H9 (cell line): ENCODE data around the gene CEP41. TPM values are rescaled to one million over a fixed set of nuclear protein-coding genes. Genes with fewer than 3 reads are reported as not detected.

ENCODE experiments used
- DNase-seq: peaks from one replicate; pipeline ENCODE4 v3.0.0-alpha.2; 2017
- H2AFZ ChIP-seq: one replicate; pipeline ENCODE4 v1.6.1; 2013; ENCODE audit warnings: mild to moderate bottlenecking, low read length, control low read depth, moderate library complexity
- H2AK5ac ChIP-seq: 2 replicates; pipeline ENCODE4 v1.6.1; 2013; ENCODE audit warnings: low read length, control low read depth, mixed read lengths; ENCODE audit not compliant: insufficient read length
- H2BK120ac ChIP-seq: one replicate; pipeline ENCODE4 v1.6.1; 2013; ENCODE audit warnings: low read depth, mild to moderate bottlenecking, low read length, control low read depth, inconsistent platforms; ENCODE audit not compliant: poor library complexity, severe bottlenecking
- H2BK12ac ChIP-seq: 2 replicates; pipeline ENCODE4 v1.6.1; 2013; ENCODE audit warnings: low read length, control low read depth, mixed read lengths, low read depth; ENCODE audit not compliant: insufficient read length
- H2BK15ac ChIP-seq: 2 replicates; pipeline ENCODE4 v1.6.1; 2013; ENCODE audit warnings: low read depth, low read length, control low read depth
- H2BK20ac ChIP-seq: one replicate; pipeline ENCODE4 v1.6.1; 2013; ENCODE audit warnings: low read depth, mild to moderate bottlenecking, low read length, control low read depth, inconsistent platforms; ENCODE audit not compliant: poor library complexity, severe bottlenecking
- H2BK5ac ChIP-seq: 2 replicates; pipeline ENCODE4 v1.6.1; 2013; ENCODE audit warnings: low read length, control low read depth, mixed read lengths; ENCODE audit not compliant: insufficient read length
- H3K14ac ChIP-seq: 2 replicates; pipeline ENCODE4 v1.6.1; 2013; ENCODE audit warnings: low read length, control low read depth; ENCODE audit not compliant: insufficient read depth
- H3K18ac ChIP-seq: 2 replicates; pipeline ENCODE4 v1.6.1; 2013; ENCODE audit warnings: low read depth, mild to moderate bottlenecking, mixed read lengths, low read length, control low read depth; ENCODE audit not compliant: insufficient read length
- H3K23ac ChIP-seq: 2 replicates; pipeline ENCODE4 v1.6.1; 2013; ENCODE audit warnings: low read length, control low read depth, mixed read lengths, low read depth; ENCODE audit not compliant: insufficient read length
- H3K23me2 ChIP-seq: 2 replicates; pipeline ENCODE4 v1.6.1; 2013; ENCODE audit warnings: low read depth, mild to moderate bottlenecking, mixed read lengths, low read length, control low read depth; ENCODE audit not compliant: insufficient read length, poor library complexity, severe bottlenecking
- H3K27ac ChIP-seq: 2 replicates; pipeline ENCODE4 v1.5.1; 2013; ENCODE audit warnings: low read length, control low read depth, mixed read lengths, low read depth; ENCODE audit not compliant: insufficient read length
- H3K27me3 ChIP-seq: 2 replicates; pipeline ENCODE4 v1.6.1; 2013; ENCODE audit warnings: low read length, control low read depth, inconsistent platforms; ENCODE audit not compliant: insufficient read depth
- H3K4ac ChIP-seq: 2 replicates; pipeline ENCODE4 v1.6.1; 2013; ENCODE audit warnings: low read depth, mild to moderate bottlenecking, control low read depth, inconsistent platforms, low read length, moderate library complexity
- H3K4me1 ChIP-seq: 2 replicates; pipeline ENCODE4 v1.6.1; 2013; ENCODE audit warnings: low read length, control low read depth, inconsistent platforms; ENCODE audit not compliant: insufficient read depth
- H3K4me2 ChIP-seq: 2 replicates; pipeline ENCODE4 v1.6.1; 2013; ENCODE audit warnings: low read length, control low read depth, mixed read lengths; ENCODE audit not compliant: insufficient read length, insufficient read depth
- H3K56ac ChIP-seq: 2 replicates; pipeline ENCODE4 v1.6.1; 2013; ENCODE audit warnings: low read depth, mild to moderate bottlenecking, mixed read lengths, low read length, control low read depth; ENCODE audit not compliant: insufficient read length
- H3K79me1 ChIP-seq: 2 replicates; pipeline ENCODE4 v1.6.1; 2013; ENCODE audit warnings: low read depth, mild to moderate bottlenecking, moderate library complexity, low read length, control low read depth, inconsistent platforms; ENCODE audit not compliant: insufficient read depth, poor library complexity, severe bottlenecking
- H3K79me2 ChIP-seq: 2 replicates; pipeline ENCODE4 v1.6.1; 2013; ENCODE audit warnings: low read length, control low read depth, inconsistent platforms; ENCODE audit not compliant: insufficient read depth
- H3K9ac ChIP-seq: 2 replicates; pipeline ENCODE4 v1.6.1; 2013; ENCODE audit warnings: low read length, control low read depth, mixed read lengths; ENCODE audit not compliant: insufficient read length; ENCODE audit errors: extremely low read depth
- H3K9me3 ChIP-seq: one replicate; pipeline ENCODE4 v1.6.1; 2013; ENCODE audit warnings: low read depth, low read length, inconsistent platforms; ENCODE audit not compliant: control insufficient read depth
- H3T11ph ChIP-seq: one replicate; pipeline ENCODE4 v1.6.1; 2013; ENCODE audit warnings: mild to moderate bottlenecking, low read length, control low read depth, inconsistent platforms
- H4K20me1 ChIP-seq: one replicate; pipeline ENCODE4 v1.6.1; 2013; ENCODE audit not compliant: control insufficient read depth, insufficient read length, insufficient read depth
- H4K5ac ChIP-seq: 2 replicates; pipeline ENCODE4 v1.6.1; 2013; ENCODE audit warnings: low read depth, mild to moderate bottlenecking, mixed read lengths, low read length, control low read depth; ENCODE audit not compliant: insufficient read length
- H4K8ac ChIP-seq: replicated peaks from 2 replicates; pipeline ENCODE4 v1.6.1; 2013; ENCODE audit warnings: low read length, control low read depth, mixed read lengths, low read depth; ENCODE audit not compliant: insufficient read length
- H4K91ac ChIP-seq: 2 replicates; pipeline ENCODE4 v1.6.1; 2013; ENCODE audit warnings: low read depth, mild to moderate bottlenecking, moderate library complexity, mixed read lengths, low read length, control low read depth; ENCODE audit not compliant: insufficient read length
- H3K27ac Mint-ChIP-seq, 3 experiments: 2 replicates in 2 of 3; 3 replicates in 1 of 3; pipeline ENCODE4 v1.8.0; 2020 to 2021; ENCODE audit warnings: mixed read lengths in 3 of 3, mild to moderate bottlenecking in 1 of 3, moderate library complexity in 1 of 3
- H3K27me3 Mint-ChIP-seq: 2 replicates; pipeline ENCODE4 v1.8.0; 2021; ENCODE audit warnings: low read depth, mild to moderate bottlenecking, moderate library complexity, mixed read lengths
- H3K36me3 Mint-ChIP-seq, 3 experiments: 2 replicates in 2 of 3; 3 replicates in 1 of 3; pipeline ENCODE4 v1.8.0; 2020 to 2021; ENCODE audit warnings: low read depth in 3 of 3, mixed read lengths in 3 of 3; ENCODE audit not compliant: insufficient read depth in 1 of 3
- H3K4me1 Mint-ChIP-seq, 2 experiments: 2 replicates each; pipeline ENCODE4 v1.8.0; 2020; ENCODE audit warnings: mixed read lengths in 2 of 2
- H3K4me3 Mint-ChIP-seq, 2 experiments: 2 replicates in 1 of 2; 3 replicates in 1 of 2; pipeline ENCODE4 v1.8.0; 2020 to 2021; ENCODE audit warnings: mild to moderate bottlenecking in 2 of 2, mixed read lengths in 2 of 2, moderate library complexity in 1 of 2
- H3K9me3 Mint-ChIP-seq, 2 experiments: 2 replicates in 1 of 2; 3 replicates in 1 of 2; pipeline ENCODE4 v1.8.0; 2020; ENCODE audit warnings: mild to moderate bottlenecking in 2 of 2, mixed read lengths in 2 of 2, moderate library complexity in 1 of 2
- WGBS: extraction: QIAGEN DNeasy Blood & Tissue Kit; methylation state at CpG from one replicate; pipeline ENCODE4 v1.1.7; 2013; ENCODE audit warnings: missing lambda C conversion rate, low lambda C conversion rate, mixed read lengths; ENCODE audit not compliant: insufficient read length; ENCODE audit errors: extremely low coverage; 5-methylcytosine and 5-hydroxymethylcytosine counted together
- total RNA-seq: library from RNA; stranded (reverse); gene quantifications from 2 replicates; pipeline ENCODE4 v1.2.1, GENCODE V29; 2021
- TF ChIP-seq, protein P1 (sequence below): fragments of 200-600 bp; sonication (generic); conservative IDR thresholded peaks from 3 replicates; pipeline ENCODE4 v1.8.0; 2021; ENCODE audit warnings: antibody characterized with exemption, mild to moderate bottlenecking

CEP41 gene
- total RNA-seq, 1 experiment from 2014 or later: 9.7 TPM

DNA sequence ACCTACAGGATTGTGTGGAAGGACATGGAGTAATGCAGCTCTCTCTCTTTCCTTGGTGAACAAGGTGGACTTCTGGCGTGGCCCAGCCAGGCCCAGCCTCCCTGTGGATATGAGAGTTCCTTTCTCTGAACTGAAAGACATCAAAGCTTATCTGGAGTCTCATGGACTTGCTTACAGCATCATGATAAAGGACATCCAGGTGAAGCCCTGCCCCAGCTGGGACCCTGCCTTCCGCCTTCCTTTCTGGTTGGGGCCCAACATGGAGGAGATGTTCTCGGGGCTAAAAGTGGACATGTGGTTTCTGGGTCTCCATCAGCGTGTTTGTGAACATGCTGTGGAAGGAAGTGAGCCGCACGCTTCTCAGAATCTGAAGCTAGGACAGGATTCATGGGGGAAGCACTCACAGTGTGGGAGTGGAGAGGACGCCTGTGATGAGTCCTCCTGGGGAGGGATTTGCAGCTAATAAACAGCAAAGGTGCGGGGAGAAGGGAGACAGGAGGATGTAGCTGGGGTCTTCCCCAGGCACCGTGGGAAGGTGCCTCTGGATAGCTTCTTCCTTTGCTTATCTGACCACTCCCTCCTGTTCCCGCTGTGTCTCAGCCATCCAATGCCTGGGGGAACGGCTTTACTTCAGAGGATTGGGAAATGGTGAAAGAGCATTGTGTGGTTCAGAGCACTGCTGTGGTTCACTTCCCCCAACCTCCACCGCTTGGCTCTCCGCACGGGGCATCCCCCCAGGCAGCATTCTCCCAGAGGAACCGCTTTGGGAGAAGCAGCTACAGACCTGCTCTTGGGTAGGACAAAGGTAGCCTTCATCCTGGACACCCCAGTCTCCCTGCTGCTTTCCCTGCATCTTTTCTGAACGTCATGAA, 90.7 kb downstream of the CEP41 start:
- Histone ChIP-seq H3K18ac (no peak overlapping the region), H3K56ac (no peak overlapping the region), H4K91ac (no peak overlapping the region), H3K4me1 (peaks cover 7% of the 10 kb centered on the region), H2BK120ac (no peak overlapping the region), H2BK12ac (no peak overlapping the region), H3K27ac (no peak overlapping the region), H3K79me2 (no peaks in the 10 kb centered on the region), H2AFZ (no peak overlapping the region), H3K9me3 (no peaks in the 10 kb centered on the region), H4K8ac (no peak overlapping the region), H3K9ac (no peak overlapping the region), H4K5ac (no peak overlapping the region), H2BK15ac (no peak overlapping the region), H3K14ac (no peak overlapping the region), H3K27me3 (no peaks in the 10 kb centered on the region), H3K4me2 (no peak overlapping the region), H3T11ph (no peak overlapping the region), H2AK5ac (no peak overlapping the region), H3K4ac (no peak overlapping the region), H2BK5ac (no peak overlapping the region), H3K23me2 (no peaks in the 10 kb centered on the region), H3K79me1 (no peaks in the 10 kb centered on the region), H4K20me1 (no peaks in the 10 kb centered on the region), H2BK20ac (no peak overlapping the region), H3K23ac (no peak overlapping the region)
- H3K36me3 Mint-ChIP-seq: no peaks in the 10 kb centered on the region
- H3K9me3 Mint-ChIP-seq: no peaks in the 10 kb centered on the region
- no peak overlapping the region; a peak in 1 of 5 replicates for H3K4me3 Mint-ChIP-seq
- H3K27ac Mint-ChIP-seq: no peak overlapping the region; a peak in 1 of 7 replicates
- no peak for DNase-seq
- TF ChIP-seq, protein P1, sequence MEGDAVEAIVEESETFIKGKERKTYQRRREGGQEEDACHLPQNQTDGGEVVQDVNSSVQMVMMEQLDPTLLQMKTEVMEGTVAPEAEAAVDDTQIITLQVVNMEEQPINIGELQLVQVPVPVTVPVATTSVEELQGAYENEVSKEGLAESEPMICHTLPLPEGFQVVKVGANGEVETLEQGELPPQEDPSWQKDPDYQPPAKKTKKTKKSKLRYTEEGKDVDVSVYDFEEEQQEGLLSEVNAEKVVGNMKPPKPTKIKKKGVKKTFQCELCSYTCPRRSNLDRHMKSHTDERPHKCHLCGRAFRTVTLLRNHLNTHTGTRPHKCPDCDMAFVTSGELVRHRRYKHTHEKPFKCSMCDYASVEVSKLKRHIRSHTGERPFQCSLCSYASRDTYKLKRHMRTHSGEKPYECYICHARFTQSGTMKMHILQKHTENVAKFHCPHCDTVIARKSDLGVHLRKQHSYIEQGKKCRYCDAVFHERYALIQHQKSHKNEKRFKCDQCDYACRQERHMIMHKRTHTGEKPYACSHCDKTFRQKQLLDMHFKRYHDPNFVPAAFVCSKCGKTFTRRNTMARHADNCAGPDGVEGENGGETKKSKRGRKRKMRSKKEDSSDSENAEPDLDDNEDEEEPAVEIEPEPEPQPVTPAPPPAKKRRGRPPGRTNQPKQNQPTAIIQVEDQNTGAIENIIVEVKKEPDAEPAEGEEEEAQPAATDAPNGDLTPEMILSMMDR: no peak
- no CpG with 5 or more reads among the region's 16 CpGs for WGBS
- peaks cover 42 to 53% of the 10 kb centered on the region in 2 experiments for H3K4me1 Mint-ChIP-seq
- H3K27me3 Mint-ChIP-seq: peaks cover 5% of the 10 kb centered on the region
